Small intestine (tissue), 7 donors: ENCODE measurements around the gene LAMP1. TPM values are rescaled to one million over a fixed set of nuclear protein-coding genes. Genes with fewer than 3 reads are reported as not detected.
A peak's percentile ranks its signal among the peaks of the same experiment; 100 is the strongest.

Experiments
- DNase-seq, 2 donors: peaks; one replicate each; pipeline versions ENCODE4 v3.0.0 to v3.0.0-alpha.2; 2013
- FAIRE-seq: peaks from 2 replicates; lab custom pipeline; 2012; peaks lifted over from hg19 to GRCh38; lab: Jason Lieb, UNC
- H3K27ac ChIP-seq, 3 donors: one replicate each; pipeline ENCODE4 v1.5.1; 2013; ENCODE audit warnings: low read length in 2 of 3, mild to moderate bottlenecking in 2 of 3, control low read depth in 1 of 3, inconsistent platforms in 1 of 3, low read depth in 1 of 3, moderate library complexity in 1 of 3
- H3K27me3 ChIP-seq, 3 donors: one replicate each; pipeline ENCODE4 v1.6.1; 2013; ENCODE audit warnings: low read length in 3 of 3, inconsistent platforms in 1 of 3; ENCODE audit not compliant: control insufficient read depth in 3 of 3, insufficient read depth in 3 of 3
- H3K36me3 ChIP-seq, 3 donors: one replicate each; pipeline ENCODE4 v1.6.1; 2013; ENCODE audit warnings: low read length in 3 of 3, inconsistent platforms in 1 of 3, low read depth in 1 of 3, mild to moderate bottlenecking in 1 of 3, moderate library complexity in 1 of 3; ENCODE audit not compliant: control insufficient read depth in 3 of 3, insufficient read depth in 2 of 3
- H3K4me1 ChIP-seq, 3 donors: one replicate each; pipeline ENCODE4 v1.6.1; 2013; ENCODE audit warnings: low read length in 2 of 3, inconsistent platforms in 1 of 3, low read depth in 1 of 3, mild to moderate bottlenecking in 1 of 3, moderate library complexity in 1 of 3; ENCODE audit not compliant: control insufficient read depth in 3 of 3, insufficient read depth in 2 of 3
- H3K4me3 ChIP-seq, 3 donors: one replicate each; pipeline ENCODE4 v1.5.1; 2013; ENCODE audit warnings: low read length in 3 of 3, control low read depth in 1 of 3, inconsistent platforms in 1 of 3, low read depth in 1 of 3, mild to moderate bottlenecking in 1 of 3, moderate library complexity in 1 of 3
- H3K9me3 ChIP-seq, 2 donors: one replicate each; pipeline ENCODE4 v1.6.1; 2013; ENCODE audit warnings: low read depth in 1 of 2, low read length in 1 of 2; ENCODE audit not compliant: control insufficient read depth in 2 of 2, insufficient read depth in 1 of 2
- WGBS, 3 donors: extraction: QIAGEN DNeasy Blood & Tissue Kit; methylation state at CpG; one replicate each; pipeline ENCODE4 v1.1.7; 2013; 5-methylcytosine and 5-hydroxymethylcytosine counted together
- polyA plus RNA-seq, 4 donors: library from polyadenylated mRNA; stranded (reverse) in 3 of 4; unstranded in 1 of 4; fragments of 200-250 nt in 3 of 4; fragments of 120-200 nt in 1 of 4; gene quantifications; one replicate each; pipeline versions ENCODE4 v1.2.1 to v1.2.3, GENCODE V29; 2013
- donor health status: healthy with polysubstance abuse.
- donor health status: control.
- donor health status: control.
- donor health status: Bipolar disorder and iron deficiency.
- donor health status: healthy.

LAMP1 gene
- polyA plus RNA-seq, 4 donors, result 34.0 to 251 (median 79.5) TPM

DNA sequence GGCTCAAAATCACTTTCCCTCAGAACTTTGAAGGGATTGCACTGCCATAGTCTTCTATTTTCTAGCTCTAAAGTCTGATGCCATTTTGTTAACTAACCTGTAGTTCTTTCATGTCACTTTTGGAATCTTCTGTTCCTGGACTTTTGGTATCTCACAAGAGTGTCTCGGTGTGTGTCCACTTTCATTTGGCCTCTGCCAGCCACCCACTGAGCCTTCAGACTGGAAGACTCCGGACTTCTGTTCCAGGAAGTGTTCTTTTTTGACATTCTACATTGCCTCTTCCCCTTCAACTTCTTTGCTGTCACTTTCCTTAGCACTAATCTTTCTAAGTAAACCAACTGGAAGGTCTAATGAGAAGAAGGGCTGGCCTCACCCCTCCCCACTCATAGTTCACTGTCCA, 25.0 kb upstream of the LAMP1 start:
- Histone ChIP-seq H3K9me3 (no peaks in the 10 kb centered on the region), H3K27ac (no peak overlapping the region), H3K4me3 (no peak overlapping the region), H3K36me3 (peaks cover 0 to 15% (median 0%) of the 10 kb centered on the region in 3 donors), H3K27me3 (no peaks in the 10 kb centered on the region), H3K4me1 (peaks cover 0 to 3% (median 0%) of the 10 kb centered on the region in 3 donors)
- no peak for DNase-seq
- WGBS, 3 donors, result 87 to 97% (median 88%) methylated on average over 2 of the region's 2 CpGs
- no peak for FAIRE-seq

DNA sequence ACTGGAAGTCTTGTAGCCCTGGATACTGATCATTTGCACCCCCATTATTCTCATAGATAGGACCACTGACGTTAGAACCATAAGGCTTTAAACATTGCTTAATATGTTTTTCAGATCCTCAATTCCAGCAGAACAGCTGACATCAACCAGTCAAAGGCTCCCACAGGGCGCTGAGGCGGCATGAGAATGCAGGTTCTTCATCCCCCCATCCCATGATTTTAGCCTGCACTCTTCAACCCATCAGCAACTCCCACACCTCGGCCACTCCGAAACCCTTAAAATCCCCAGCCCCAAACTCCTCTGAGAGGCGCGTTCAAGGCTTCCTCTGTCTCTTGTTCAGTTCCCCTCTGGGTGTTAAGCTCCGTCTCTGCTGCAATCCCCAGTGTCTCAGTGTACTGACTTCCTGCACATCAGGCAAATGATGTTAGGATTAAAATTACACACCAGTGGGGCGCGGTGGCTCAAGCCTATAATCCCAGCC, 24.3 kb upstream of the LAMP1 start:
- WGBS, 3 donors, result 89 to 93% (median 89%) methylated on average over 10 of the region's 10 CpGs
- H3K4me1 ChIP-seq, result peaks cover 0 to 3% (median 0%) of the 10 kb centered on the region in 3 donors
- no peaks in the 10 kb centered on the region for H3K9me3 ChIP-seq
- no peaks in the 10 kb centered on the region for H3K27me3 ChIP-seq
- FAIRE-seq (no peak), DNase-seq (no peak)
- H3K4me3 ChIP-seq, result no peak overlapping the region
- H3K36me3 ChIP-seq, result peaks cover 0 to 12% (median 0%) of the 10 kb centered on the region in 3 donors
- H3K27ac ChIP-seq, result no peak overlapping the region

DNA sequence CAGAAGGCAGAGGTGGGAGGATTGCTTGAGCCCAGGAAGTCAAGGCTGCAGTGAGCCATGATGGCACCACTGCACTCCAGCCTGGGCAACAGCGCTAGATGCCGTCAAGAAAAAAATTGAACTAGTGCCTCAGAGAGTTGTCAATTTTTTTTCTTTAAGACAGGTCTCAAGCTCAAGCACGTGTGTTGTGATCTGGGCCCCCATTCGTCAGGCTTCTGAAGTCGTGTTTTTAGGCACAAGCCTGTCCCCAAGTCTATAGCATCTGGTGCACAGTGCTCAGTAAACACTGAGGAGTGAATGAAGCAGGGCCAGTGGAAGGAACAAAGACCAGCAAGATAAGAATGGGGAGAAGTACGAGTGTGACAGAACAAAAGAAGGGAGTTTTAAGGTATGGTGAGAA, 23.7 kb upstream of the LAMP1 start:
- FAIRE-seq, result no peak
- Histone ChIP-seq H3K9me3 (no peaks in the 10 kb centered on the region), H3K4me3 (no peak overlapping the region), H3K27ac (no peak overlapping the region), H3K36me3 (peaks cover 0 to 10% (median 0%) of the 10 kb centered on the region in 3 donors), H3K27me3 (no peaks in the 10 kb centered on the region), H3K4me1 (peaks cover 0 to 3% (median 0%) of the 10 kb centered on the region in 3 donors)
- DNase-seq, result no peak
- WGBS, 3 donors, result 77 to 86% (median 85%) methylated on average over 6 of the region's 6 CpGs

DNA sequence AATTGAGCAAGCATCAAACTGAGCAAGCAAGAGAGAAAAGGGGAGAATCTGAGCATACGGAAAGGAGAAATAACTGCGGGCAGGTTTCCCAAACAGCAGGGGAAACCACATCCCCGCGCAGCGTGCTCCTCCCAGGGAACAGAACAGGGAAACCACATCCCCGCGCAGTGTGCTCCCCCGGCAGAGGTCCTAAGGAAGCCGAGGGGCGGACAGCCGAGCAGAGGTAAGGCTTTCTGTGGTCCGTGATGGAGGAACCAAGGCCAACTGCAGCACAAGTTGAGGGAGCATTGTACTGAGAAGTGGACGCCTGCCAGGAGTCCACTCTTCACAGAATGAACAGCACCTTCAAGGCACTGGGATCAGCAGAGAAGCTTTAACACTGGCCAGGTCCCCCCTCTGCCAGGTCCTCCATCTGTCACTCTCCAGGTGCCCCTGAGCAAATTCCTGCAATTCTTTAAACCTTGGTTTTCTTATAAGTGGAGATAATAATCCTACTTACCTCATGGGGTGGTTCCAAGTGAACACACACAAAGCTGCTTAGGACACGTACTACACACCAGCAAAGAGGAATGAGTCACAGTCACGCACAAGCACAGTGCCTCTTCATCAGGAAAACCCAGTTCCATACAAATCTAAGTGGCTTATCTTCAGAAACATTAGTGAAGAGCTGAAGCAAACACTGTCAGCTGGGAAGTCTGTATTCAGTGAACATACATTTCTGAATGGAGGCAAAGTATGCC, 23.0 kb upstream of the LAMP1 start:
- 75 to 86% (median 80%) methylated on average over 15 of the region's 15 CpGs for WGBS, 3 donors
- Histone ChIP-seq H3K9me3 (no peaks in the 10 kb centered on the region), H3K36me3 (peaks cover 0 to 10% (median 0%) of the 10 kb centered on the region in 3 donors), H3K4me3 (no peak overlapping the region), H3K4me1 (peaks cover 0 to 3% (median 0%) of the 10 kb centered on the region in 3 donors), H3K27me3 (no peaks in the 10 kb centered on the region), H3K27ac (no peak overlapping the region)
- no peak for DNase-seq
- FAIRE-seq, result no peak

DNA sequence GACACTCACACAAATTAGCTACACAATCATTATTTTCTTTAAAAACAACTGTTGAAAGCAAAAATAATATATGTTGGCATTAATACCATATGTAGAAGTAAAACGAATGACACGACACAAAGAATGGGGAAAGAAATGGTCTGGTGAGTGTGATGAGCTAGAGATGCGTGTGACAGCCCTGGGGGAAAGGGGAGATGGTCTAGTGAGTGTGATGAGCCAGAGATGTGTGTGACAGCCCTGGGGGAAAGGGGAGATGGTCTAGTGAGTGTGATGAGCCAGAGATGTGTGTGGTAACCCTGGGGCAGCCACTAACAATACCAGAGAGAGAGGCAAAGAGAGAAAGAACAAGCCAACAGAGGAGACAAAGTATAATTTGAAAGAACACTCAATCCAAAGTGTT, 22.3 kb upstream of the LAMP1 start:
- Histone ChIP-seq H3K27ac (no peak overlapping the region), H3K36me3 (peaks cover 0 to 10% (median 0%) of the 10 kb centered on the region in 3 donors), H3K9me3 (no peaks in the 10 kb centered on the region), H3K4me3 (no peak overlapping the region), H3K4me1 (peaks cover 0 to 3% (median 0%) of the 10 kb centered on the region in 3 donors), H3K27me3 (no peaks in the 10 kb centered on the region)
- DNase-seq, result no peak
- WGBS, 3 donors, result 89 to 92% (median 91%) methylated on average over 3 of the region's 3 CpGs
- FAIRE-seq, result no peak

DNA sequence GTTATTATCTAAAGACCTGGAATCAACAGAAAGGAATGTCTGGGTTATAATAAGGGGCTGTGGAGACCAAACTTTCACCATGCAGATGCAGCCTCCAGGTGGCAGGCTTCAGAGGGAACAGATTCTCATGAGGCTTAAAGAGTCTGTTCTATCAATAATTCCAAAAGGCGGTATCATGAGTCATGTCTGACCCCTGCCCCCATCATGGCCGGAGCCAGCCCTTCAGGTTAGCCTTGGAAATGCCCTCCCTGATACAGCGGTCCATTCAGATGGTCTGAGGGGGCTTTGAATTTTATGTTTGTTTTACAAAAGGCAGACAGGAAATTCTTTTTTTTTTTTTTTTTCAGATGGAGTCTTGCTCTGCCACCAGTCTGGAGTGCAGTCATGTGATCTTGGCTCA, 21.7 kb upstream of the LAMP1 start:
- Histone ChIP-seq H3K36me3 (peaks cover 0 to 10% (median 0%) of the 10 kb centered on the region in 3 donors), H3K4me1 (peaks cover 0 to 3% (median 0%) of the 10 kb centered on the region in 3 donors), H3K27ac (no peak overlapping the region), H3K4me3 (no peak overlapping the region), H3K9me3 (no peaks in the 10 kb centered on the region), H3K27me3 (no peaks in the 10 kb centered on the region)
- WGBS, 3 donors, result 2 to 10% (median 7%) methylated on average over 3 of the region's 3 CpGs
- FAIRE-seq (no peak), DNase-seq (peak; percentile 71 to 79)

DNA sequence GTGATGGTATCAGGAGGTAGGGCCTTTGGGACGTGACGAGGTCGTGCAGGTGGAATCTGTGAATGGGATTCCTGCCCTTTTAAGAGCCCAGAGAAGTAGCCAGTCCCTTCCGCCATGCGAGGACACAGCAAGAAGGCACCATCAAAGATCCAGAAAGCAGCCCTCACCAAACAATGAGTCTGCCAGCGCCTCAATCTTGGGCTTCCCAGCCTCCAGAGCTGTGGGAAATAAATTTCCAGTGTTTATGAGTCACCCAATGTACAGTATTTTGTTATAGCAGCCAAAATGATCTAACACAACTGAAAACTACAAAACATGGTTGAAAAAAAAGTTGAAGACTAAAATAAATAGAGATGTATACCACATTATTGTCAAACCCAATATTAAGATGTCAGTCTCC, 16.9 kb upstream of the LAMP1 start:
- FAIRE-seq, result no peak
- peaks cover 0 to 3% (median 0%) of the 10 kb centered on the region in 3 donors for H3K4me1 ChIP-seq
- H3K9me3 ChIP-seq, result no peaks in the 10 kb centered on the region
- 87 to 88% (median 88%) methylated on average over 6 of the region's 6 CpGs for WGBS, 3 donors
- DNase-seq, result no peak
- no peaks in the 10 kb centered on the region for H3K36me3 ChIP-seq
- no peak overlapping the region for H3K27ac ChIP-seq
- H3K27me3 ChIP-seq, result peaks cover 0 to 5% (median 0%) of the 10 kb centered on the region in 3 donors
- no peak overlapping the region for H3K4me3 ChIP-seq

DNA sequence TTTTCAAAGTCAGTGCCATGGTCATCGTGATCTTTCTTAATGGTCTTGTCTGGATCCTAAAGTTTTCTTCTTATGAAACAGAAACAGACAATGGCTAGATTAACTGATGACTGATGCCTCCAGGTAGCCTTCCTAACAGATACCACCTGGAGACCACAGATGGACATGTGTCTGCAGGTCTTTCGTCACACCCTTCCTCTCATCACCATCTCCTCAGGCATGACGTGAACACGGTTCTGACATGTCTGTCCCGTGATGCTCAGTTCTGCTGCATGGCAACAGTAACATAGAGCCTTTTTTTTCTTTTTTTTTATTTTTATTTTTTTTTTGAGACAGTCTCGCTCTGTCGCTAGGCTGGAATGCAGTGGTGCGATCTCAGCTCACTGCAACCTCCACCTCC, 13.1 kb upstream of the LAMP1 start:
- no peak overlapping the region for H3K4me3 ChIP-seq
- peaks cover 0 to 6% (median 5%) of the 10 kb centered on the region in 3 donors for H3K27me3 ChIP-seq
- no peaks in the 10 kb centered on the region for H3K4me1 ChIP-seq
- no peak overlapping the region for H3K27ac ChIP-seq
- WGBS, 3 donors, result 84 to 91% (median 85%) methylated on average over 8 of the region's 8 CpGs
- H3K36me3 ChIP-seq, result no peaks in the 10 kb centered on the region
- DNase-seq (no peak), FAIRE-seq (no peak)
- peaks cover 0 to 6% of the 10 kb centered on the region in 2 donors for H3K9me3 ChIP-seq
